ENCODE results near the gene ENPP3. TPM values are rescaled to one million over a fixed set of nuclear protein-coding genes. Genes with fewer than 3 reads are reported as not detected.

ENPP3 gene
- polyA plus RNA-seq, 1 experiment, result 0.14 TPM

GRCh38 chr6:131754715-131755567 lies 117.8 kb downstream of the ENPP3 start:
- CTCF ChIA-PET, result no interaction called here
- DNase-seq (ENCODE audit: low read depth, low spot score), result no peak
- POLR2A ChIA-PET, result interaction anchor here (0.6 kb wide), 1 partner anchor 30 kb away, joined by 3 read pairs; no protein-coding TSS in a partner anchor
- no peak overlapping the region for H3K4me3 ChIP-seq (ENCODE audit: low read depth, low read length)
- TF ChIP-seq CTCF (IDR thresholded peaks at IDR 0.05; ENCODE audit: low read depth, low read length), result no peak
- no peaks in the 10 kb centered on the region for H3K9me3 ChIP-seq (ENCODE audit: control insufficient read depth, insufficient read depth, low read length)
- no peaks in the 10 kb centered on the region for H3K27me3 ChIP-seq (ENCODE audit: control insufficient read depth, insufficient read depth, low read length)
- H3K27ac ChIP-seq (ENCODE audit: low read depth, low read length), result no peak overlapping the region

- ChIA-PET POLR2A (no interaction called here), CTCF (interaction anchor here (0.6 kb wide), 1 partner anchor 71 kb away, joined by 3 read pairs; no protein-coding TSS in a partner anchor)
- no peak for TF ChIP-seq CTCF (IDR thresholded peaks at IDR 0.05; ENCODE audit: low read depth, low read length)
- H3K27me3 ChIP-seq (ENCODE audit: control insufficient read depth, insufficient read depth, low read length), result no peaks in the 10 kb centered on the region
- no peak overlapping the region for H3K4me3 ChIP-seq (ENCODE audit: low read depth, low read length)
- no peaks in the 10 kb centered on the region for H3K9me3 ChIP-seq (ENCODE audit: control insufficient read depth, insufficient read depth, low read length)
- no peak overlapping the region for H3K27ac ChIP-seq (ENCODE audit: low read depth, low read length)
- peak; percentile 66 for DNase-seq (ENCODE audit: low read depth, low spot score)
Observed at GRCh38 chr6:131755597-131755996, 118.5 kb downstream of the ENPP3 start.

GRCh38 chr6:131756039-131756438 lies 118.9 kb downstream of the ENPP3 start:
- CTCF ChIA-PET, result interaction anchor here (0.6 kb wide), 1 partner anchor 71 kb away, joined by 3 read pairs; no protein-coding TSS in a partner anchor

GRCh38 chr6:131758920-131759319 lies 121.8 kb downstream of the ENPP3 start:
- POLR2A ChIA-PET, result no interaction called here
- no peak for DNase-seq (ENCODE audit: low read depth, low spot score)
- Histone ChIP-seq H3K4me3 (ENCODE audit: low read depth, low read length) (no peak overlapping the region), H3K27me3 (ENCODE audit: control insufficient read depth, insufficient read depth, low read length) (no peaks in the 10 kb centered on the region), H3K27ac (ENCODE audit: low read depth, low read length) (no peak overlapping the region), H3K9me3 (ENCODE audit: control insufficient read depth, insufficient read depth, low read length) (no peaks in the 10 kb centered on the region)
- TF ChIP-seq CTCF (IDR thresholded peaks at IDR 0.05; ENCODE audit: low read depth, low read length), result no peak
- CTCF ChIA-PET, result no interaction called here

More at GRCh38 chr6:131756039-131756438, 118.9 kb downstream of the ENPP3 start:
- H3K27me3 ChIP-seq (ENCODE audit: control insufficient read depth, insufficient read depth, low read length), result no peaks in the 10 kb centered on the region
- no peak overlapping the region for H3K4me3 ChIP-seq (ENCODE audit: low read depth, low read length)
- POLR2A ChIA-PET, result no interaction called here
- no peaks in the 10 kb centered on the region for H3K9me3 ChIP-seq (ENCODE audit: control insufficient read depth, insufficient read depth, low read length)
- DNase-seq (ENCODE audit: low read depth, low spot score), result no peak
- TF ChIP-seq CTCF (IDR thresholded peaks at IDR 0.05; ENCODE audit: low read depth, low read length), result no peak
- H3K27ac ChIP-seq (ENCODE audit: low read depth, low read length), result no peak overlapping the region

- CTCF ChIA-PET, result no interaction called here
- TF ChIP-seq CTCF (IDR thresholded peaks at IDR 0.05; ENCODE audit: low read depth, low read length), result no peak
- Histone ChIP-seq H3K27ac (ENCODE audit: low read depth, low read length) (no peak overlapping the region), H3K4me3 (ENCODE audit: low read depth, low read length) (no peak overlapping the region), H3K9me3 (ENCODE audit: control insufficient read depth, insufficient read depth, low read length) (no peaks in the 10 kb centered on the region), H3K27me3 (ENCODE audit: control insufficient read depth, insufficient read depth, low read length) (no peaks in the 10 kb centered on the region)
- peak; percentile 43 for DNase-seq (ENCODE audit: low read depth, low spot score)
- POLR2A ChIA-PET, result no interaction called here
Observed at GRCh38 chr6:131761060-131761761, 124.1 kb downstream of the ENPP3 start.
